Nephron progenitor cell (in vitro differentiated cells): ENCODE results near the gene SERPINB12.

Experiments used
- DNase-seq: peaks from one replicate; pipeline ENCODE4 v3.0.0; 2021
- H3K27ac Mint-ChIP-seq: 2 replicates; pipeline ENCODE4 v1.8.0; 2021; ENCODE audit warnings: mild to moderate bottlenecking, moderate library complexity, mixed read lengths
- H3K27me3 Mint-ChIP-seq: 2 replicates; pipeline ENCODE4 v1.8.0; 2021; ENCODE audit warnings: mild to moderate bottlenecking, low read depth, mixed read lengths; ENCODE audit not compliant: poor library complexity
- H3K36me3 Mint-ChIP-seq: 2 replicates; pipeline ENCODE4 v1.8.0; 2021; ENCODE audit warnings: low read depth, mixed read lengths
- H3K4me1 Mint-ChIP-seq: 2 replicates; pipeline ENCODE4 v1.8.0; 2021; ENCODE audit warnings: mixed read lengths
- H3K4me3 Mint-ChIP-seq: 2 replicates; pipeline ENCODE4 v1.8.0; 2021; ENCODE audit warnings: mild to moderate bottlenecking, moderate library complexity, mixed read lengths
- H3K9me3 Mint-ChIP-seq: 2 replicates; pipeline ENCODE4 v1.8.0; 2021; ENCODE audit warnings: mild to moderate bottlenecking, moderate library complexity, mixed read lengths
- CTCF ChIP-seq: fragments of 200-600 bp; sonication (generic); IDR thresholded peaks from 2 replicates; pipeline ENCODE4 v1.5.0; 2021; ENCODE audit warnings: antibody characterized with exemption

The SERPINB12 gene

GRCh38 chr18:63542069-63542468, at the start of gene SERPINB12:
TSS of gene SERPINB12 (plus strand) at chr18:63542369. CDS start at chr18:63556160, 13,791 bp downstream.
- Mint-ChIP-seq H3K4me3 (no peak within 1 kb of the TSS), H3K27ac (no peak within 1 kb of the TSS), H3K9me3 (no peaks in the 10 kb centered on the region), H3K27me3 (peaks cover 4% of the 10 kb centered on the region), H3K36me3 (no peaks in the 10 kb centered on the region), H3K4me1 (peaks cover 14% of the 10 kb centered on the region)
- no peak for DNase-seq
- TF ChIP-seq CTCF, result no peak

- Mint-ChIP-seq H3K27me3 (no peaks in the 10 kb centered on the region), H3K4me3 (no peak overlapping the region), H3K4me1 (peaks cover 12% of the 10 kb centered on the region), H3K9me3 (peaks cover 3% of the 10 kb centered on the region), H3K36me3 (no peaks in the 10 kb centered on the region), H3K27ac (no peak overlapping the region)
- no peak for DNase-seq
- no peak for TF ChIP-seq CTCF
These were observed 49.3 kb upstream of the SERPINB12 start for GRCh38 chr18:63492851-63493250.

GRCh38 chr18:63495675-63496074, 46.5 kb upstream of the SERPINB12 start:
- Mint-ChIP-seq H3K9me3 (no peaks in the 10 kb centered on the region), H3K4me3 (no peak overlapping the region), H3K36me3 (no peaks in the 10 kb centered on the region), H3K27ac (no peak overlapping the region), H3K4me1 (no peaks in the 10 kb centered on the region), H3K27me3 (no peaks in the 10 kb centered on the region)
- no peak for DNase-seq
- no peak for TF ChIP-seq CTCF

GRCh38 chr18:63505566-63506335, 36.4 kb upstream of the SERPINB12 start:
- no peaks in the 10 kb centered on the region for H3K36me3 Mint-ChIP-seq
- no peak overlapping the region for H3K4me3 Mint-ChIP-seq
- peaks cover 3% of the 10 kb centered on the region for H3K27me3 Mint-ChIP-seq
- H3K27ac Mint-ChIP-seq, result no peak overlapping the region
- no peaks in the 10 kb centered on the region for H3K9me3 Mint-ChIP-seq
- DNase-seq, result peak; percentile 36
- H3K4me1 Mint-ChIP-seq, result peaks cover 14% of the 10 kb centered on the region
- peak; percentile 61 for TF ChIP-seq CTCF

GRCh38 chr18:63506336-63506646, 35.9 kb upstream of the SERPINB12 start:
- Mint-ChIP-seq H3K9me3 (no peaks in the 10 kb centered on the region), H3K36me3 (no peaks in the 10 kb centered on the region), H3K4me3 (no peak overlapping the region), H3K4me1 (peaks cover 18% of the 10 kb centered on the region), H3K27me3 (peaks cover 7% of the 10 kb centered on the region), H3K27ac (peak overlapping the region; percentile 63)
- no peak for DNase-seq
- no peak for TF ChIP-seq CTCF

- Mint-ChIP-seq H3K9me3 (no peaks in the 10 kb centered on the region), H3K27me3 (peaks cover 30% of the 10 kb centered on the region), H3K27ac (no peak overlapping the region), H3K4me3 (no peak overlapping the region), H3K4me1 (peaks cover 27% of the 10 kb centered on the region), H3K36me3 (no peaks in the 10 kb centered on the region)
- no peak for TF ChIP-seq CTCF
- DNase-seq, result no peak
These were observed 33.6 kb upstream of the SERPINB12 start for GRCh38 chr18:63508596-63508995.
